ENCODE results near the gene TET3. TPM values are rescaled to one million over a fixed set of nuclear protein-coding genes. Genes with fewer than 3 reads are reported as not detected.

TET3 gene
- polyA plus RNA-seq, 1 of the 3 experiments (the other 2 are of a cell fraction), result 1.6 TPM

- H3K27ac ChIP-seq (ENCODE audit: low read depth in 2 of 2, low read length in 1 of 2), result no peak overlapping the region
- CTCF ChIA-PET, result no interaction called here
Observed at GRCh38 chr2:73968357-73968937, 16.3 kb upstream of the TET3 start.

DNA sequence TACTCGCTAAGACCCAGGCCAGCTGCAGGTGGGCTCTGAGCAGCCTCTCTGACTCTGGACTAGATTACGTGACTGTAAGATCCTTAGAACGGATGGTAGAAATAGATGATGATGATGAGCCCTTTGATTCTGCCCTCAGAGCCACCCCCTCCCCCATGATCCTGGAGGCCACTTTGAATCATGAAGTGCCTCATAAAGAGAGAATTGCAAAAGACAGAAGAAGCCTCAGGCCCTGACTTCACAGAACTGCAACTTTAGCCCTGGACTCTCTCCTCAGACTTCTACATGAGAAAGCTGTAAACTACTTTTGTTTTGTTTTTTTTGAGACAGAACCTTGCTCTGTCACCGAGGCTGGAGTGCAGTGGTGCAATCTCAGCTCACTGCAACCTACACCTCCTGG is 15.4 kb upstream of the TET3 start:
- Histone ChIP-seq H3K27ac (ENCODE audit: low read depth in 2 of 2, low read length in 1 of 2) (no peak overlapping the region), H3K4me2 (no peak overlapping the region), H4K20me1 (ENCODE audit: insufficient read depth) (no peaks in the 10 kb centered on the region), H3K9ac (no peak overlapping the region), H3K4me3 (ENCODE audit: low read depth in 2 of 2, low read length in 1 of 2) (no peak overlapping the region), H3K36me3 (replicated peaks in 1 of 2; ENCODE audit: control insufficient read depth in 1 of 2, insufficient read depth in 2 of 2, low read length in 1 of 2) (no peaks in the 10 kb centered on the region), H3F3A (replicated peaks; ENCODE audit: insufficient read depth) (no peaks in the 10 kb centered on the region), H3K79me2 (ENCODE audit: insufficient read depth) (no peaks in the 10 kb centered on the region), H3K9me2 (no peaks in the 10 kb centered on the region), H3K4me1 (ENCODE audit: control insufficient read depth in 1 of 2, insufficient read depth in 2 of 2, low read depth in 1 of 2, low read length in 1 of 2) (peaks cover 12 to 23% of the 10 kb centered on the region in 2 experiments), H2AFZ (ENCODE audit: low read depth) (no peak overlapping the region), H3K27me3 (ENCODE audit: insufficient read depth) (no peaks in the 10 kb centered on the region), H3K9me3 (no peaks in the 10 kb centered on the region)
- TF ChIP-seq TCF12 (IDR thresholded peaks at IDR 0.05) (no peak), RCOR1 (IDR thresholded peaks at IDR 0.05; ENCODE audit: low read length) (no peak)
- ChIA-PET POLR2A (no interaction called here), CTCF (interaction anchor here (1.4 kb wide), 1 partner anchor 145 kb away, joined by 3 read pairs; no protein-coding TSS in a partner anchor)
- WGBS (ENCODE audit: low lambda C conversion rate), result 92% methylated on average over 4 of the region's 4 CpGs
- no peak for DNase-seq

More at GRCh38 chr2:73968357-73968937, 16.3 kb upstream of the TET3 start:
- H3F3A ChIP-seq (replicated peaks; ENCODE audit: insufficient read depth), result no peaks in the 10 kb centered on the region
- no peak overlapping the region for H3K9ac ChIP-seq
- no peak for DNase-seq
- H2AFZ ChIP-seq (ENCODE audit: low read depth), result no peak overlapping the region
- H3K9me2 ChIP-seq, result no peaks in the 10 kb centered on the region
- no peaks in the 10 kb centered on the region for H3K27me3 ChIP-seq (ENCODE audit: insufficient read depth)
- H3K9me3 ChIP-seq, result no peaks in the 10 kb centered on the region
- no peaks in the 10 kb centered on the region for H4K20me1 ChIP-seq (ENCODE audit: insufficient read depth)
- no peak overlapping the region for H3K4me2 ChIP-seq
- H3K4me3 ChIP-seq (ENCODE audit: low read depth in 2 of 2, low read length in 1 of 2), result no peak overlapping the region
- POLR2A ChIA-PET, result no interaction called here
- TF ChIP-seq, protein P1, sequence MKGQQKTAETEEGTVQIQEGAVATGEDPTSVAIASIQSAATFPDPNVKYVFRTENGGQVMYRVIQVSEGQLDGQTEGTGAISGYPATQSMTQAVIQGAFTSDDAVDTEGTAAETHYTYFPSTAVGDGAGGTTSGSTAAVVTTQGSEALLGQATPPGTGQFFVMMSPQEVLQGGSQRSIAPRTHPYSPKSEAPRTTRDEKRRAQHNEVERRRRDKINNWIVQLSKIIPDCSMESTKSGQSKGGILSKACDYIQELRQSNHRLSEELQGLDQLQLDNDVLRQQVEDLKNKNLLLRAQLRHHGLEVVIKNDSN (IDR thresholded peaks at IDR 0.05; ENCODE audit: borderline replicate concordance, low read depth), result no peak
- no peak for TF ChIP-seq TAF1 (IDR thresholded peaks at IDR 0.05; ENCODE audit: borderline replicate concordance, low read depth, low read length)
- no peak for TF ChIP-seq PBX3 (IDR thresholded peaks at IDR 0.05)
- no peak for TF ChIP-seq JUND (IDR thresholded peaks at IDR 0.05)
- TF ChIP-seq FOXM1 (IDR thresholded peaks at IDR 0.05; ENCODE audit: low read depth), result no peak
- TF ChIP-seq RFX5 (IDR thresholded peaks at IDR 0.05; ENCODE audit: low read length), result no peak
- TF ChIP-seq MAX (IDR thresholded peaks at IDR 0.05; ENCODE audit: low read depth), result no peak
- TF ChIP-seq RCOR1 (IDR thresholded peaks at IDR 0.05; ENCODE audit: low read length), result no peak
- TF ChIP-seq NRF1 (IDR thresholded peaks at IDR 0.05; ENCODE audit: low read depth, low read length), result no peak
- TF ChIP-seq ELF1 (IDR thresholded peaks at IDR 0.05), result no peak
- TF ChIP-seq RXRA (IDR thresholded peaks at IDR 0.05; ENCODE audit: borderline replicate concordance, low read depth), result no peak
- no peak for TF ChIP-seq POLR2AphosphoS5 (IDR thresholded peaks at IDR 0.05; ENCODE audit: low read depth, low read length)
- TF ChIP-seq SIN3A (IDR thresholded peaks at IDR 0.05; ENCODE audit: borderline replicate concordance, low read depth, low read length), result no peak
- no peak for TF ChIP-seq EZH2phosphoT487 (IDR thresholded peaks at IDR 0.05; ENCODE audit: borderline replicate concordance, low read depth)
- TF ChIP-seq, protein P2, sequence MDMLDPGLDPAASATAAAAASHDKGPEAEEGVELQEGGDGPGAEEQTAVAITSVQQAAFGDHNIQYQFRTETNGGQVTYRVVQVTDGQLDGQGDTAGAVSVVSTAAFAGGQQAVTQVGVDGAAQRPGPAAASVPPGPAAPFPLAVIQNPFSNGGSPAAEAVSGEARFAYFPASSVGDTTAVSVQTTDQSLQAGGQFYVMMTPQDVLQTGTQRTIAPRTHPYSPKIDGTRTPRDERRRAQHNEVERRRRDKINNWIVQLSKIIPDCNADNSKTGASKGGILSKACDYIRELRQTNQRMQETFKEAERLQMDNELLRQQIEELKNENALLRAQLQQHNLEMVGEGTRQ (IDR thresholded peaks at IDR 0.05; ENCODE audit: borderline replicate concordance, low read depth, low read length), result no peak
- TF ChIP-seq RAD21 (IDR thresholded peaks at IDR 0.05; ENCODE audit: low read length), result no peak
- TF ChIP-seq GABPA (IDR thresholded peaks at IDR 0.05; ENCODE audit: low read depth), result no peak
- no peaks in the 10 kb centered on the region for H3K36me3 ChIP-seq (replicated peaks in 1 of 2; ENCODE audit: control insufficient read depth in 1 of 2, insufficient read depth in 2 of 2, low read length in 1 of 2)
- peaks cover 12 to 23% of the 10 kb centered on the region in 2 experiments for H3K4me1 ChIP-seq (ENCODE audit: control insufficient read depth in 1 of 2, insufficient read depth in 2 of 2, low read depth in 1 of 2, low read length in 1 of 2)
- H3K79me2 ChIP-seq (ENCODE audit: insufficient read depth), result no peaks in the 10 kb centered on the region
- WGBS (ENCODE audit: low lambda C conversion rate), result 87% methylated on average over 8 of the region's 8 CpGs
